GM12878 (cell line): ENCODE data around the gene GPC6. TPM values are rescaled to one million over a fixed set of nuclear protein-coding genes. Genes with fewer than 3 reads are reported as not detected.

Source experiments
- ATAC-seq: fragments of 200-7000 bp; cut with Tn5 transposase; 3 replicates; pipeline ENCODE4 v1.9.1; 2020; ENCODE audit warnings: mild to moderate bottlenecking, moderate library complexity
- BruUV-seq: library from RNA; stranded (reverse); fragments of 400-500 nt; replicated peaks from 2 replicates; lab custom pipeline; 2021; lab: Mats Ljungman, UMichigan
- CTCF ChIA-PET: fragments of 300-600 bp; sonication (Branson Sonifier 250); formaldehyde crosslinking; extraction: SDS; loops from one replicate; lab custom pipeline; 2021; ENCODE audit warnings: inconsistent platforms; lab: Yijun Ruan, JAX
- POLR2A ChIA-PET: fragments of 350-600 bp; formaldehyde crosslinking; extraction: SDS; loops from one replicate; lab custom pipeline; 2021; ENCODE audit warnings: inconsistent platforms; lab: Charles Lee
- RAD21 ChIA-PET: fragments of 300-600 bp; sonication (Branson Sonifier 250); formaldehyde crosslinking; loops from one replicate; lab custom pipeline; 2023; ENCODE audit warnings: antibody characterized with exemption; ENCODE audit not compliant: unreplicated experiment; lab: Charles Lee
- SMC1A ChIA-PET: fragments of 300-600 bp; sonication (Branson Sonifier 250); formaldehyde crosslinking; loops from one replicate; lab custom pipeline; 2023; ENCODE audit not compliant: unreplicated experiment, uncharacterized antibody; lab: Charles Lee
- DNase-seq: peaks from one replicate; pipeline ENCODE4 v3.0.0-alpha.2; 2011; ENCODE audit warnings: low read depth, low spot score
- FAIRE-seq: peaks from 3 replicates; lab custom pipeline; 2011; peaks lifted over from hg19 to GRCh38; lab: Jason Lieb, UNC
- H2AFZ ChIP-seq: 2 replicates; pipeline ENCODE4 v1.6.0; 2011; ENCODE audit warnings: low read depth, low read length, control low read depth; ENCODE audit not compliant: control insufficient read depth
- H3K27ac ChIP-seq: 2 replicates; pipeline ENCODE4 v1.5.1; 2011; ENCODE audit warnings: control low read depth; ENCODE audit not compliant: control insufficient read depth, insufficient read depth
- H3K27me3 ChIP-seq, 2 experiments: replicated peaks in 1 of 2; 2 replicates each; pipeline versions ENCODE4 v1.6.0 to v1.6.1; 2011; ENCODE audit warnings: low read length in 1 of 2; ENCODE audit not compliant: control insufficient read depth in 2 of 2, insufficient read depth in 2 of 2
- H3K36me3 ChIP-seq, 2 experiments: 2 replicates each; pipeline ENCODE4 v1.5.1; 2011; ENCODE audit warnings: low read length in 1 of 2; ENCODE audit not compliant: control insufficient read depth in 2 of 2, insufficient read depth in 2 of 2
- H3K4me1 ChIP-seq: 2 replicates; pipeline ENCODE4 v1.6.1; 2011; ENCODE audit warnings: mild to moderate bottlenecking, low read length, moderate library complexity, mixed read lengths; ENCODE audit not compliant: control insufficient read depth, insufficient read depth
- H3K4me2 ChIP-seq: 2 replicates; pipeline ENCODE4 v1.6.0; 2011; ENCODE audit warnings: control low read depth; ENCODE audit not compliant: control insufficient read depth, insufficient read depth
- H3K4me3 ChIP-seq: fragments of 200-600 bp; sonication (generic); 2 replicates; pipeline ENCODE4 v1.5.1; 2016
- H3K79me2 ChIP-seq: 2 replicates; pipeline ENCODE4 v1.6.0; 2011; ENCODE audit warnings: low read length; ENCODE audit not compliant: control insufficient read depth, insufficient read depth
- H3K9ac ChIP-seq: 2 replicates; pipeline ENCODE4 v1.8.0; 2011; ENCODE audit warnings: low read length, control low read depth, mixed read lengths; ENCODE audit not compliant: control insufficient read depth, insufficient read depth
- H3K9me3 ChIP-seq: replicated peaks from 3 replicates; pipeline ENCODE4 v1.5.1; 2011; ENCODE audit warnings: mild to moderate bottlenecking, low read length; ENCODE audit not compliant: control insufficient read depth, insufficient read depth
- H4K20me1 ChIP-seq: 2 replicates; pipeline ENCODE4 v1.6.0; 2011; ENCODE audit not compliant: control insufficient read depth, insufficient read depth
- CHD1 ChIP-seq: IDR thresholded peaks from 2 replicates; pipeline ENCODE4 v1.6.1; 2012; ENCODE audit warnings: low read depth, low read length, improper control_type of control experiment
- HDGF ChIP-seq: fragments of 450-650 bp; IDR thresholded peaks from 2 replicates; pipeline ENCODE4 v1.6.1; 2016; ENCODE audit warnings: antibody characterized with exemption
- IKZF2 ChIP-seq, 2 experiments: fragments of 450-650 bp; IDR thresholded peaks; 2 replicates each; pipeline ENCODE4 v1.6.1; 2017; ENCODE audit warnings: mild to moderate bottlenecking in 2 of 2, moderate library complexity in 2 of 2
- MXI1 ChIP-seq: fragments of 150-350 bp; IDR thresholded peaks from 2 replicates; pipeline ENCODE4 v1.6.1; 2011; ENCODE audit warnings: low read depth, mild to moderate bottlenecking, inconsistent platforms, low read length, improper control_type of control experiment
- MYB ChIP-seq: fragments of 150-350 bp; IDR thresholded peaks from 2 replicates; pipeline ENCODE4 v1.6.1; 2014; ENCODE audit warnings: mild to moderate bottlenecking, low read depth, low read length, borderline replicate concordance
- NFXL1 ChIP-seq: fragments of 450-650 bp; IDR thresholded peaks from 2 replicates; pipeline ENCODE4 v1.6.1; 2017; ENCODE audit warnings: antibody characterized with exemption, mild to moderate bottlenecking, borderline replicate concordance
- NRF1 ChIP-seq: conservative IDR thresholded peaks from 2 replicates; pipeline ENCODE4 v1.6.1; 2011; ENCODE audit warnings: mild to moderate bottlenecking, low read depth, low read length, improper control_type of control experiment
- SPI1 ChIP-seq: IDR thresholded peaks from 2 replicates; pipeline ENCODE4 v1.6.1; 2011; ENCODE audit warnings: low read depth, mild to moderate bottlenecking, low read length, moderate library complexity, borderline replicate concordance; ENCODE audit not compliant: insufficient read depth
- TAF1 ChIP-seq: IDR thresholded peaks from 2 replicates; pipeline ENCODE4 v1.6.1; 2011; ENCODE audit warnings: mild to moderate bottlenecking, low read depth, low read length, borderline replicate concordance
- WGBS: methylation state at CpG from one replicate; pipeline ENCODE4 v1.1.6; 2016; ENCODE audit warnings: low lambda C conversion rate; ENCODE audit not compliant: insufficient replicate concordance, insufficient coverage; ENCODE audit errors: missing lambda C conversion rate; 5-methylcytosine and 5-hydroxymethylcytosine counted together
- in situ Hi-C: fragments of 300-500 bp; cut with MboI; formaldehyde crosslinking; loops from 9 replicates; pipeline ENCODE4 v1.14.3; 2018; ENCODE audit warnings: mixed read lengths
- intact Hi-C: fragments of 100-400 bp; cut with micrococcal nuclease; formaldehyde crosslinking; loops from one replicate; pipeline ENCODE4 v1.14.2; 2022; ENCODE audit not compliant: unreplicated experiment
- polyA plus RNA-seq, 11 experiments: library from polyadenylated mRNA; depleted of rRNA in 4 of 11; unstranded in 6 of 11; stranded (reverse) in 5 of 11; fragments of >200 nt; fragmentation: Nextera tagmentation in 4 of 11; fragmentation: Illumina TruSeq in 1 of 11; extraction: Ambion mirVana in 4 of 11; extraction: Trizol in 1 of 11; gene quantifications; 1 replicate in 1 of 11; 2 replicates in 10 of 11; pipeline versions ENCODE4 v1.2.1 to v1.2.3, GENCODE V29; 2011 to 2016; ENCODE audit warnings: inconsistent platforms in 2 of 11, missing spikeins in 2 of 11, low read depth in 1 of 11
- total RNA-seq, 4 experiments: library from RNA; depleted of rRNA in 3 of 4; stranded (reverse); fragments of >200 nt in 3 of 4; fragmentation: Illumina TruSeq in 1 of 4; extraction: Trizol in 1 of 4; gene quantifications; 2 replicates each; pipeline versions ENCODE4 v1.2.1 to v1.2.3, GENCODE V29; 2013 to 2021
- TF ChIP-seq, protein P1 (sequence below): fragments of 450-650 bp; IDR thresholded peaks from 2 replicates; pipeline ENCODE4 v1.6.1; 2016; ENCODE audit warnings: mild to moderate bottlenecking
- TF ChIP-seq, protein P2 (sequence below): fragments of 450-650 bp; IDR thresholded peaks from 2 replicates; pipeline ENCODE4 v1.6.1; 2018; ENCODE audit warnings: borderline replicate concordance, mild to moderate bottlenecking; ENCODE audit not compliant: partially characterized antibody
- TF ChIP-seq, protein P3 (sequence below): fragments of 450-650 bp; conservative IDR thresholded peaks from 2 replicates; pipeline ENCODE4 v1.6.1; 2017; ENCODE audit warnings: mild to moderate bottlenecking, moderate library complexity
- TF ChIP-seq, protein P4 (sequence below): IDR thresholded peaks from 2 replicates; pipeline ENCODE4 v1.6.1; 2011; ENCODE audit warnings: borderline replicate concordance, low read depth, mild to moderate bottlenecking, moderate library complexity, mixed read lengths, low read length; ENCODE audit not compliant: insufficient read depth; ENCODE audit errors: extremely low read length
- TF ChIP-seq, protein P5 (sequence below): fragments of 450-650 bp; formaldehyde crosslinking; IDR thresholded peaks from 2 replicates; pipeline ENCODE4 v1.4.0; 2022; ENCODE audit warnings: mild to moderate bottlenecking, moderate library complexity

The GPC6 gene
- total and polyA plus RNA-seq, 10 of the 15 experiments (the other 5 are each of a cell fraction or from before 2014, with no cell fraction given), result 0.03 to 0.04 (median 0.03) TPM; not detected in 7

DNA sequence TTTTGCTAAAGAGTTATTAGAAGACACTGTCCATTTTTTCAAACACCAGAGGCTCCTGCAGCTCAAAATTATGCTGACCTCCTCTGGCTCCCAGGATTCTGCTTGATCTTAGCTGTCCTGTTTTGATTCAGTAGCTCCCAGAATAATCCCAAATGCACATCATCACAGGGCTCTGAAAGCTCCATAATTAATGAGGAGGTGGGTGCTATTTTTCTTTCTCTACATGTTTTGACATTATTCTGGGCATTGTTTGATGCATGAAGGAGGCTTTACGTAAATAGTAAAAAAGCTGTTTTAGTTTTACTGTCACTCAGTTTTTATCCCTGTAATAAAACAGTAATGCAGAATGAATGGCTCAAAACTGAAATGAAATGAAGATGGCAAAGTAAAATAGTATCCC is 757.4 kb downstream of the GPC6 start:
- ChIA-PET RAD21 (no interaction called here), SMC1A (interaction anchor here (1.0 kb wide), 1 partner anchor 69 kb away, joined by 3 read pairs; no protein-coding TSS in a partner anchor), POLR2A (no interaction called here), CTCF (no interaction called here)
- Histone ChIP-seq H3K4me1 (no peaks in the 10 kb centered on the region), H3K4me3 (no peak overlapping the region), H3K36me3 (no peaks in the 10 kb centered on the region), H3K79me2 (no peaks in the 10 kb centered on the region), H2AFZ (no peak overlapping the region), H3K4me2 (no peak overlapping the region), H3K9me3 (no peaks in the 10 kb centered on the region), H3K27me3 (no peaks in the 10 kb centered on the region), H3K27ac (no peak overlapping the region), H4K20me1 (no peaks in the 10 kb centered on the region), H3K9ac (no peak overlapping the region)
- in situ Hi-C loops (no loop called here), intact Hi-C loops (no loop called here)
- no TSS peak for BruUV-seq
- 48% methylated on average over 1 of the region's 1 CpG for WGBS
- DNase-seq (no peak), ATAC-seq (no peak), FAIRE-seq (no peak)
- TF ChIP-seq, protein P1, sequence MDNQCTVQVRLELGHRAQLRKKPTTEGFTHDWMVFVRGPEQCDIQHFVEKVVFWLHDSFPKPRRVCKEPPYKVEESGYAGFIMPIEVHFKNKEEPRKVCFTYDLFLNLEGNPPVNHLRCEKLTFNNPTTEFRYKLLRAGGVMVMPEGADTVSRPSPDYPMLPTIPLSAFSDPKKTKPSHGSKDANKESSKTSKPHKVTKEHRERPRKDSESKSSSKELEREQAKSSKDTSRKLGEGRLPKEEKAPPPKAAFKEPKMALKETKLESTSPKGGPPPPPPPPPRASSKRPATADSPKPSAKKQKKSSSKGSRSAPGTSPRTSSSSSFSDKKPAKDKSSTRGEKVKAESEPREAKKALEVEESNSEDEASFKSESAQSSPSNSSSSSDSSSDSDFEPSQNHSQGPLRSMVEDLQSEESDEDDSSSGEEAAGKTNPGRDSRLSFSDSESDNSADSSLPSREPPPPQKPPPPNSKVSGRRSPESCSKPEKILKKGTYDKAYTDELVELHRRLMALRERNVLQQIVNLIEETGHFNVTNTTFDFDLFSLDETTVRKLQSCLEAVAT, result no peak
- TF ChIP-seq MXI1 (no peak), MYB (no peak), HDGF (no peak), SPI1 (no peak), NRF1 (no peak), TAF1 (no peak), IKZF2 (IDR thresholded peaks at IDR 0.05) (no peak), NFXL1 (no peak), CHD1 (no peak)
- TF ChIP-seq, protein P2, sequence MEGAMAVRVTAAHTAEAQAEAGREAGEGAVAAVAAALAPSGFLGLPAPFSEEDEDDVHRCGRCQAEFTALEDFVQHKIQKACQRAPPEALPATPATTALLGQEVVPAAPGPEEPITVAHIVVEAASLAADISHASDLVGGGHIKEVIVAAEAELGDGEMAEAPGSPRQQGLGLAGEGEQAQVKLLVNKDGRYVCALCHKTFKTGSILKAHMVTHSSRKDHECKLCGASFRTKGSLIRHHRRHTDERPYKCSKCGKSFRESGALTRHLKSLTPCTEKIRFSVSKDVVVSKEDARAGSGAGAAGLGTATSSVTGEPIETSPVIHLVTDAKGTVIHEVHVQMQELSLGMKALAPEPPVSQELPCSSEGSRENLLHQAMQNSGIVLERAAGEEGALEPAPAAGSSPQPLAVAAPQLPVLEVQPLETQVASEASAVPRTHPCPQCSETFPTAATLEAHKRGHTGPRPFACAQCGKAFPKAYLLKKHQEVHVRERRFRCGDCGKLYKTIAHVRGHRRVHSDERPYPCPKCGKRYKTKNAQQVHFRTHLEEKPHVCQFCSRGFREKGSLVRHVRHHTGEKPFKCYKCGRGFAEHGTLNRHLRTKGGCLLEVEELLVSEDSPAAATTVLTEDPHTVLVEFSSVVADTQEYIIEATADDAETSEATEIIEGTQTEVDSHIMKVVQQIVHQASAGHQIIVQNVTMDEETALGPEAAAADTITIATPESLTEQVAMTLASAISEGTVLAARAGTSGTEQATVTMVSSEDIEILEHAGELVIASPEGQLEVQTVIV, result no peak
- TF ChIP-seq, protein P3, sequence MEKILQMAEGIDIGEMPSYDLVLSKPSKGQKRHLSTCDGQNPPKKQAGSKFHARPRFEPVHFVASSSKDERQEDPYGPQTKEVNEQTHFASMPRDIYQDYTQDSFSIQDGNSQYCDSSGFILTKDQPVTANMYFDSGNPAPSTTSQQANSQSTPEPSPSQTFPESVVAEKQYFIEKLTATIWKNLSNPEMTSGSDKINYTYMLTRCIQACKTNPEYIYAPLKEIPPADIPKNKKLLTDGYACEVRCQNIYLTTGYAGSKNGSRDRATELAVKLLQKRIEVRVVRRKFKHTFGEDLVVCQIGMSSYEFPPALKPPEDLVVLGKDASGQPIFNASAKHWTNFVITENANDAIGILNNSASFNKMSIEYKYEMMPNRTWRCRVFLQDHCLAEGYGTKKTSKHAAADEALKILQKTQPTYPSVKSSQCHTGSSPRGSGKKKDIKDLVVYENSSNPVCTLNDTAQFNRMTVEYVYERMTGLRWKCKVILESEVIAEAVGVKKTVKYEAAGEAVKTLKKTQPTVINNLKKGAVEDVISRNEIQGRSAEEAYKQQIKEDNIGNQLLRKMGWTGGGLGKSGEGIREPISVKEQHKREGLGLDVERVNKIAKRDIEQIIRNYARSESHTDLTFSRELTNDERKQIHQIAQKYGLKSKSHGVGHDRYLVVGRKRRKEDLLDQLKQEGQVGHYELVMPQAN, result no peak
- TF ChIP-seq, protein P4, sequence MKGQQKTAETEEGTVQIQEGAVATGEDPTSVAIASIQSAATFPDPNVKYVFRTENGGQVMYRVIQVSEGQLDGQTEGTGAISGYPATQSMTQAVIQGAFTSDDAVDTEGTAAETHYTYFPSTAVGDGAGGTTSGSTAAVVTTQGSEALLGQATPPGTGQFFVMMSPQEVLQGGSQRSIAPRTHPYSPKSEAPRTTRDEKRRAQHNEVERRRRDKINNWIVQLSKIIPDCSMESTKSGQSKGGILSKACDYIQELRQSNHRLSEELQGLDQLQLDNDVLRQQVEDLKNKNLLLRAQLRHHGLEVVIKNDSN, result no peak
- TF ChIP-seq, protein P5, sequence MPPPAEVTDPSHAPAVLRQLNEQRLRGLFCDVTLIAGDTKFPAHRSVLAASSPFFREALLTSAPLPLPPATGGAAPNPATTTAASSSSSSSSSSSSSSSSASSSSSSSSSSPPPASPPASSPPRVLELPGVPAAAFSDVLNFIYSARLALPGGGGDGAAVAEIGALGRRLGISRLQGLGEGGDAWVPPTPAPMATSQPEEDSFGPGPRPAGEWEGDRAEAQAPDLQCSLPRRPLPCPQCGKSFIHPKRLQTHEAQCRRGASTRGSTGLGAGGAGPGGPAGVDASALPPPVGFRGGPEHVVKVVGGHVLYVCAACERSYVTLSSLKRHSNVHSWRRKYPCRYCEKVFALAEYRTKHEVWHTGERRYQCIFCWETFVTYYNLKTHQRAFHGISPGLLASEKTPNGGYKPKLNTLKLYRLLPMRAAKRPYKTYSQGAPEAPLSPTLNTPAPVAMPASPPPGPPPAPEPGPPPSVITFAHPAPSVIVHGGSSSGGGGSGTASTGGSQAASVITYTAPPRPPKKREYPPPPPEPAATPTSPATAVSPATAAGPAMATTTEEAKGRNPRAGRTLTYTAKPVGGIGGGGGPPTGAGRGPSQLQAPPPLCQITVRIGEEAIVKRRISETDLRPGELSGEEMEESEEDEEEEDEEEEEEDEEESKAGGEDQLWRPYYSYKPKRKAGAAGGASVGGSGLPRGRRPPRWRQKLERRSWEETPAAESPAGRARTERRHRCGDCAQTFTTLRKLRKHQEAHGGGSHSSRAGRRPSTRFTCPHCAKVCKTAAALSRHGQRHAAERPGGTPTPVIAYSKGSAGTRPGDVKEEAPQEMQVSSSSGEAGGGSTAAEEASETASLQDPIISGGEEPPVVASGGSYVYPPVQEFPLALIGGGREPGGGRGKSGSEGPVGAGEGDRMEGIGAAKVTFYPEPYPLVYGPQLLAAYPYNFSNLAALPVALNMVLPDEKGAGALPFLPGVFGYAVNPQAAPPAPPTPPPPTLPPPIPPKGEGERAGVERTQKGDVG, result no peak
